Measurements from ENCODE around the gene CRIP3.

The CRIP3 gene

DNA sequence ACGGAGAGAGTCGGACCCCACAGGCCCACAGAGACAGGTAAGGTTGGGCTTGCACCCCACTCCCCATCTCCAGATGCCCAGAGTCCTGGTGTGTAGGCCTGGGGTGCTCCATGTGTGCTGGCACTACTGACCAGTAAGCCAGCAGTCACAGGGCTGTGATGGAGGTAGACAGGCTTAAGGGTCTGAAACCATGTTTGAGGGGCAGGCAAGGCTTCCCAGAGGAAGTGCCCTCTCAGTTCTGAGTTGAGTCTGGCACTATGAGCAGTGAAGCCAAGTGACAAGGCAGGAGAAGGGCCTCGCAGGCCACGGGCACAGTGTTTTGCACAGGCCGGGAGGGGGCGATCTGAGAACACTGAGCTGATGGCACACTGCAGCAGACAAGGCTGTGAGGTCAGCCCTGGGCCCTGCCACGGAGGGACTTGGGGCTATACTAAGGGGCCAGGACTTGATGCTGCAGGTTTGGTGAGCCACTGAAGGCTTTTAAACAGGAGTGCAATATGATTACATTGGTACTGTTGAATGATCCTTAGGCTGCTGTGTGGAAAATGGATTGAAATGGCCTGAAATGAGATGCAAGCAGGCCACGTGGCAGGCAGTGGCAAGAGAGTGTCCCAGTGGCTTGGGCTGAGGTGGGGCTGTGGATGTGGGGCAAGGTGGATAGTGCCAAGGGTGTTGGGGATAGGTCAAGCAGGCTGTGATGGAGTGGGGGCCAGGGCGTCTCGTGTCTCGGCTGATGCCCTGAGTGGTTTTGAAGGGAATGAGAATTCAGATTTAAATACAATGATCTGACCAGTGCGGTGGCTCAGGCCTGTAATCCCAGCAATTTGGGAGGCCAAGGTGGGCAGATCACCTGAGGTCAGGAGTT is 45.1 kb downstream of the CRIP3 start:
- no peak overlapping the region for H3K4me3 Mint-ChIP-seq
- H3K27me3 Mint-ChIP-seq, result peaks cover 3% of the 10 kb centered on the region
- H3K4me1 Mint-ChIP-seq (ENCODE audit: low read depth), result no peaks in the 10 kb centered on the region
- no peak overlapping the region for H3K27ac Mint-ChIP-seq
- no peaks in the 10 kb centered on the region for H3K9me3 Mint-ChIP-seq (ENCODE audit: low read depth)
- H3K36me3 Mint-ChIP-seq, result no peaks in the 10 kb centered on the region

DNA sequence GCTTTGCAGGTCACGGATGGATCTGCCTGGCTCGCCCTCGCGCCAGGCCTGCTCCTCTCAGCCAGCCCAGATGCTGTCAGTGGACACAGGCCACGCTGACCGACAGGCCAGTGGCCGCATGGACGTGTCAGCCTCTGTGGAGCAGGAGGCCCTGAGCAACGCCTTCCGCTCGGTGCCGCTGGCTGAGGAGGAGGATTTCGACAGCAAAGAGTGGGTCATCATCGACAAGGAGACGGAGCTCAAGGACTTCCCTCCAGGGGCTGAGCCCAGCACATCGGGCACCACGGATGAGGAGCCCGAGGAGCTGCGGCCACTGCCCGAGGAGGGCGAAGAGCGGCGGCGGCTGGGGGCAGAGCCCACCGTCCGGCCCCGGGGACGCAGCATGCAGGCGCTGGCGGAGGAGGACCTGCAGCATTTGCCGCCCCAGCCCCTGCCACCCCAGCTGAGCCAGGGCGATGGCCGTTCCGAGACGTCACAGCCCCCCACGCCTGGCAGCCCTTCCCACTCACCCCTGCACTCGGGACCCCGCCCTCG is 45.8 kb downstream of the CRIP3 start:
- Mint-ChIP-seq H3K4me1 (ENCODE audit: low read depth) (no peaks in the 10 kb centered on the region), H3K9me3 (ENCODE audit: low read depth) (no peaks in the 10 kb centered on the region), H3K36me3 (no peaks in the 10 kb centered on the region), H3K27me3 (peaks cover 3% of the 10 kb centered on the region), H3K27ac (no peak overlapping the region), H3K4me3 (no peak overlapping the region)

- H3K4me1 Mint-ChIP-seq (ENCODE audit: low read depth), result peaks cover 2% of the 10 kb centered on the region
- no peaks in the 10 kb centered on the region for H3K9me3 Mint-ChIP-seq (ENCODE audit: low read depth)
- no peak overlapping the region for H3K27ac Mint-ChIP-seq
- no peak overlapping the region for H3K4me3 Mint-ChIP-seq
- no peaks in the 10 kb centered on the region for H3K36me3 Mint-ChIP-seq
- peaks cover 3% of the 10 kb centered on the region for H3K27me3 Mint-ChIP-seq
Observed at GRCh38 chr6:43262000-43262779, 46.4 kb downstream of the CRIP3 start.

GRCh38 chr6:43261198-43261597 is 47.4 kb downstream of the CRIP3 start:
- Mint-ChIP-seq H3K9me3 (ENCODE audit: low read depth) (no peaks in the 10 kb centered on the region), H3K4me1 (ENCODE audit: low read depth) (peaks cover 3% of the 10 kb centered on the region), H3K27ac (no peak overlapping the region), H3K36me3 (no peaks in the 10 kb centered on the region), H3K27me3 (peaks cover 6% of the 10 kb centered on the region), H3K4me3 (no peak overlapping the region)

DNA sequence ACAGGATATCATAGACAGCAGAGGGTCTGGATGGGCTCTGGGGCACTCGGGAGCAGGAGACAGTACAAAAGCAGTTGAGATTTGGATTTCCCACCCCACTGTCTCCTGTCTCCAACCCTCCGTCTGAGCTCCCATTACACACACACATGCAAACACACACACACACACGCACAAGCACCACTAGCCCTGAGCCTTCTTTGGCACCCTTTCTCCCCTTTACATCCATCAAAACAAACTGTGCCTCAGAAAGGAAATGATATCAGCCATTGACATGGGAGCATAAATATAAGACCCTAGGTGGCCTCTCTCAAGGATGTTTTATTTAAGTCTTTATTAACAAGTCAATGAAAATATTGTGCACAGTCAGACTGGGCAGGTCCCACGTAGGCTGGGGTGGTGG is 47.8 kb downstream of the CRIP3 start:
- Mint-ChIP-seq H3K36me3 (no peaks in the 10 kb centered on the region), H3K9me3 (ENCODE audit: low read depth) (no peaks in the 10 kb centered on the region), H3K4me1 (ENCODE audit: low read depth) (peaks cover 3% of the 10 kb centered on the region), H3K4me3 (no peak overlapping the region), H3K27ac (no peak overlapping the region), H3K27me3 (peaks cover 6% of the 10 kb centered on the region)

DNA sequence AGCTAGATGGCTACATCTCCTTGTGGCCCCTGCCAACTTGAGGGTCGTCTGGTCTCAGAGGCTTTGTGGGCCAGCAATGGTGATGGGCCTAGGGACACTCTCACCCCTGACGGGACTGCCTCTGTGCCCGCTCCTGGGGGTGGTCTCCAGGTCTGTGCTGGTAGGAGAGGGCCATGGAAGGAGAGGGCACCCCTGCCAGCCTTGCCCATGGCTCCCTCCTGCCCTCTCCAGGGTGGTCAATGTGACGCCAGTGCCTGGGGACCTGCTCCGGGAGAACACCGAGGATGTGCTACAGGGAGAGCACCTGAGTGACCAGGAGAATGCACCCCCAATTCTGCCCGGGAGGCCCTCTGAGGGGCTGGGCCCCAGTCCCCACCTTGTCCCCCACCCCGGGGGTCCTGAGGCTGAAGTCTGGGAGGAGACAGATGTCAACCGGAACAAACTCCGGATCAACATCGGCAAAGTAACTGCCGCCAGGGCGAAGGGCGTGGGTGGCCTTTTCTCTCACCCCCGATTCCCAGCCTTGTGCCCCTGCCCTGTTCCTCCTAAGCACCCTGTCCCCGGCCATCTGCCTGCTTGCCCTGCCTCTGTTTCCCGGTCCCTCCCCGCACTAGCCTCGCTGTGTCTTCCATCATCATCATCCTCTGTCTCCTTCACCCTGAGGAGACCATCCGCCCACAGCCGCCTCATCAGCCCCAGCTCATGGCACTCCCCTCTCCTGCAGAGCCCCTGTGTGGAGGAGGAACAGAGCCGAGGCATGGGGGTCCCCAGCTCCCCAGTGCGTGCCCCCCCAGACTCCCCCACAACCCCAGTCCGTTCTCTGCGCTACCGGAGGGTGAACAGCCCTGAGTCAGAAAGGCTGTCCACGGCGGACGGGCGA is 49.6 kb downstream of the CRIP3 start:
- Mint-ChIP-seq H3K36me3 (no peaks in the 10 kb centered on the region), H3K4me3 (no peak overlapping the region), H3K27ac (no peak overlapping the region), H3K9me3 (ENCODE audit: low read depth) (no peaks in the 10 kb centered on the region), H3K4me1 (ENCODE audit: low read depth) (peaks cover 3% of the 10 kb centered on the region), H3K27me3 (peaks cover 7% of the 10 kb centered on the region)

- Mint-ChIP-seq H3K36me3 (no peaks in the 10 kb centered on the region), H3K4me1 (ENCODE audit: low read depth) (peaks cover 3% of the 10 kb centered on the region), H3K9me3 (ENCODE audit: low read depth) (no peaks in the 10 kb centered on the region), H3K27ac (no peak overlapping the region), H3K4me3 (no peak overlapping the region), H3K27me3 (peaks cover 4% of the 10 kb centered on the region)
Observed at GRCh38 chr6:43258180-43258579, 50.4 kb downstream of the CRIP3 start.

- H3K27ac Mint-ChIP-seq, result peak overlapping the region; percentile 77
- peaks cover 5% of the 10 kb centered on the region for H3K4me1 Mint-ChIP-seq (ENCODE audit: low read depth)
- no peaks in the 10 kb centered on the region for H3K9me3 Mint-ChIP-seq (ENCODE audit: low read depth)
- H3K36me3 Mint-ChIP-seq, result no peaks in the 10 kb centered on the region
- H3K4me3 Mint-ChIP-seq, result no peak overlapping the region
- peaks cover 9% of the 10 kb centered on the region for H3K27me3 Mint-ChIP-seq
Observed at GRCh38 chr6:43257367-43258145, 51.1 kb downstream of the CRIP3 start.

DNA sequence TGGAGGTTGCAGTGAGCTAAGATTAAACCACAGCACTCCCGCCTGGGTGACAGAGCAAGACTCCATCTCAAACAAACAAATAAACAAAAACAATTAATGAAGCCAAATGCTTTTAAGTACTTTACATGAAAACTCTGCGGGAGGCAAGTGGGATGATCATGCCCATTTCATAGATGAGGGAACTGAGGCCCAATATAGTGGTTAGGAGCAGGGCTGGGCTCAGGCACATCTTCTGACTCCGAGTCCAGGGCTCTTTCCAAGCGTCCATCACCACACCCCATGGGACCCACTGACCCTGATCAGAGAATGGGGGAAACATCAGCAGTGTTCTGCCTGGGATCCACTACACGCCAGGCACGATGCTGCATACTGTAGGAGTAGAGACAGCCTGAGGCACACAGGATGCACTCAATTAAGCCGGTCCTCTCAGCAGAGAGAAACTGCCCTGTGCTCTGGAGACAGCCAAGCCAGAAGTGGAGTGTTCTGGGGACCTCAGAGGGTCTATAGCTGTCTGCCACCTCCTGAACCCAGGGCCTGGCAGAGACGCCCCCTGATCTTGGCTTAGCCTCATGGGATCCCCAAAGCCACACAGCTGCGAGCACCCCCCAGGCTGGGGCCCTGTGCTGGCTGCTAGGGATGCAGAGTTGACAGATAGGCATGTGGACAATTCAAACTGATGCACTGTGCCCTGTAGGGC is 51.8 kb downstream of the CRIP3 start:
- Mint-ChIP-seq H3K36me3 (no peaks in the 10 kb centered on the region), H3K27ac (peak overlapping the region; percentile 77), H3K9me3 (ENCODE audit: low read depth) (no peaks in the 10 kb centered on the region), H3K27me3 (peaks cover 9% of the 10 kb centered on the region), H3K4me1 (ENCODE audit: low read depth) (peaks cover 5% of the 10 kb centered on the region), H3K4me3 (no peak overlapping the region)

Data from activated naive CD8-positive, alpha-beta T cell (primary cell).